Stomach (tissue), 9 donors: ENCODE results near the gene KATNAL2. TPM values are rescaled to one million over a fixed set of nuclear protein-coding genes. Genes with fewer than 3 reads are reported as not detected.

Source experiments
- DNase-seq, 2 donors: peaks; one replicate each; pipeline versions ENCODE4 v3.0.0 to v3.0.0-alpha.2; 2013 to 2019
- H3K27ac ChIP-seq, 5 donors: fragments of 200-600 bp in 4 of 5; sonication (generic) in 4 of 5; one replicate each; pipeline ENCODE4 v1.5.1; 2013 to 2019; ENCODE audit warnings: mild to moderate bottlenecking in 1 of 5, moderate library complexity in 1 of 5
- H3K27me3 ChIP-seq, 3 donors: fragments of 200-600 bp; sonication (generic); one replicate each; pipeline ENCODE4 v1.5.1; 2017 to 2019; ENCODE audit warnings: mixed run types in 1 of 3
- H3K36me3 ChIP-seq, 4 donors: fragments of 200-600 bp; sonication (generic); 1 replicate in 3 of 4; 2 replicates in 1 of 4; pipeline ENCODE4 v1.5.1; 2016 to 2019
- H3K4me1 ChIP-seq, 4 donors: fragments of 200-600 bp; sonication (generic); one replicate each; pipeline ENCODE4 v1.5.1; 2016 to 2019
- H3K4me3 ChIP-seq, 4 donors: fragments of 200-600 bp; sonication (generic) in 3 of 4; one replicate each; pipeline ENCODE4 v1.5.1; 2016 to 2019; ENCODE audit warnings: mild to moderate bottlenecking in 1 of 4
- H3K9me3 ChIP-seq, 4 donors: fragments of 200-600 bp; sonication (generic); one replicate each; pipeline ENCODE4 v1.5.1; 2016 to 2019
- EP300 ChIP-seq: sonication (generic); formaldehyde crosslinking; IDR thresholded peaks from one replicate; pipeline ENCODE4 v1.6.1; 2017; ENCODE audit warnings: antibody characterized with exemption
- POLR2A ChIP-seq, 4 donors: fragments of 450-650 bp; IDR thresholded peaks; one replicate each; pipeline ENCODE4 v1.6.1; 2016; ENCODE audit warnings: antibody characterized with exemption in 4 of 4, control low read depth in 2 of 4, mild to moderate bottlenecking in 1 of 4, moderate library complexity in 1 of 4
- POLR2AphosphoS5 ChIP-seq, 3 donors: sonication (generic); formaldehyde crosslinking; IDR thresholded peaks; one replicate each; pipeline ENCODE4 v1.6.1; 2016; ENCODE audit warnings: antibody characterized with exemption in 3 of 3
- WGBS, 5 donors: extraction: QIAGEN DNeasy Blood & Tissue Kit in 3 of 5; methylation state at CpG; one replicate each; pipeline versions ENCODE4 v1.1.5 to v1.1.7; 2013 to 2018; 5-methylcytosine and 5-hydroxymethylcytosine counted together
- intact Hi-C: fragments of 100-400 bp; cut with DNase I; formaldehyde crosslinking; loops from one replicate; pipeline ENCODE4 v1.15.1; 2023; ENCODE audit warnings: low total_unique reads
- polyA plus RNA-seq, 3 donors: library from polyadenylated mRNA; stranded (reverse); fragments of 200-250 nt; gene quantifications; one replicate each; pipeline ENCODE4 v1.2.3, GENCODE V29; 2013
- total RNA-seq, 5 donors: library from RNA; depleted of rRNA; stranded (reverse); fragments of >200 nt; gene quantifications; one replicate each; pipeline versions ENCODE4 v1.1.0 to v1.2.3, GENCODE V29; 2014 to 2016
- TF ChIP-seq, protein P1 (sequence below), 7 experiments: fragments of 450-650 bp in 4 of 7; fragments of 200-600 bp in 3 of 7; sonication (generic) in 3 of 7; IDR thresholded peaks; one replicate each; pipeline ENCODE4 v1.5.1; 2016 to 2019; ENCODE audit warnings: antibody characterized with exemption in 7 of 7, control low read depth in 2 of 7, mild to moderate bottlenecking in 1 of 7
- donor health status: healthy with polysubstance abuse.
- donor health status: Bipolar disorder and iron deficiency.
- donor health status: healthy.

Gene KATNAL2
- total and polyA plus RNA-seq, 8 donors = 0.43 to 39.1 (median 2.7) TPM; not detected in 1

DNA sequence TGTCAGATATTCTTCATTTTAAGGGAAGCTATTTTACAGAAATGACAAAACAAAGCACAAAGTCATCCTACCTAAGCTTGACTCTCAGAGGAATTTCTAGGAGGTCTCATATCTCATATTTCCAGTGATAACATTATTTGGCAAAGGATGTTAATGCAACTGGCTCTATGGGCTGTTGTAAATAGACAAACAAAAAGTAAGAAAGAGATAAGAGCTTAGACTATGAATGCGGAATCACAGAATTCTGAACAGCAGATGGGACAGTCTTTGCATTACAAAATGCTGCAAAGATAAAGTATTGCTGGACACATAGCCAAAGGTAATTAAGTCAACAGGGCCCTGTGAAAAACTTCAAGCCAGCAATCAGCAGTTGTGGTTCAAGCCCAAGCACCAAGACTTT is 24.0 kb upstream of the KATNAL2 start:
- WGBS, 5 donors = 28 to 82% (median 51%) methylated on average over 1 of the region's 1 CpG
- H3K36me3 ChIP-seq = peaks cover 0 to 25% (median 24%) of the 10 kb centered on the region in 4 donors
- H3K4me3 ChIP-seq = no peak overlapping the region
- no peak overlapping the region for H3K27ac ChIP-seq
- no peaks in the 10 kb centered on the region for H3K27me3 ChIP-seq
- TF ChIP-seq EP300 (no peak), POLR2A (IDR thresholded peaks at IDR 0.05) (no peak), POLR2AphosphoS5 (IDR thresholded peaks at IDR 0.05) (no peak)
- TF ChIP-seq, protein P1, sequence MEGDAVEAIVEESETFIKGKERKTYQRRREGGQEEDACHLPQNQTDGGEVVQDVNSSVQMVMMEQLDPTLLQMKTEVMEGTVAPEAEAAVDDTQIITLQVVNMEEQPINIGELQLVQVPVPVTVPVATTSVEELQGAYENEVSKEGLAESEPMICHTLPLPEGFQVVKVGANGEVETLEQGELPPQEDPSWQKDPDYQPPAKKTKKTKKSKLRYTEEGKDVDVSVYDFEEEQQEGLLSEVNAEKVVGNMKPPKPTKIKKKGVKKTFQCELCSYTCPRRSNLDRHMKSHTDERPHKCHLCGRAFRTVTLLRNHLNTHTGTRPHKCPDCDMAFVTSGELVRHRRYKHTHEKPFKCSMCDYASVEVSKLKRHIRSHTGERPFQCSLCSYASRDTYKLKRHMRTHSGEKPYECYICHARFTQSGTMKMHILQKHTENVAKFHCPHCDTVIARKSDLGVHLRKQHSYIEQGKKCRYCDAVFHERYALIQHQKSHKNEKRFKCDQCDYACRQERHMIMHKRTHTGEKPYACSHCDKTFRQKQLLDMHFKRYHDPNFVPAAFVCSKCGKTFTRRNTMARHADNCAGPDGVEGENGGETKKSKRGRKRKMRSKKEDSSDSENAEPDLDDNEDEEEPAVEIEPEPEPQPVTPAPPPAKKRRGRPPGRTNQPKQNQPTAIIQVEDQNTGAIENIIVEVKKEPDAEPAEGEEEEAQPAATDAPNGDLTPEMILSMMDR (IDR thresholded peaks at IDR 0.05) = no peak
- DNase-seq = no peak
- intact Hi-C loops = no loop called here
- H3K4me1 ChIP-seq = peaks cover 0 to 27% (median 6%) of the 10 kb centered on the region in 4 donors
- peaks cover 0 to 14% (median 9%) of the 10 kb centered on the region in 4 donors for H3K9me3 ChIP-seq

DNA sequence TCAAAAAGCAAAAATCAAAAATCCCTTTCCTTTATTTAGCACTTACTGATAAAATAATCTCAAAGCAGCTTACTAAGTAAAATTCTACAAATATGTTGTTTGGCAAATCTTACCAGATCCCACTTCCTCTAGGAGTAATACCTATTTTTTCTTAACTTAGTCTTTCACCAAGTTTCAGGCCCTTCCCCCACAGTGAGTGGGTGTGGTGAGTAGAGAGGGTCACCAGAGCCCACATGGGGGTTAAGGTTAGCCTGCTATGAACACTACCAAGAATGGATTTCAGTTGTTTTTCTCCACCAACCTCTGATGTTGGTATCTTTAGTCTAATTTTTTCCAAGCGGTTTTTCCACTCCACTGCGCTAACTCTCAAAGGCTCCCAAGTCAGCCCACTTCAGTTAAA is 23.3 kb upstream of the KATNAL2 start:
- no peak overlapping the region for H3K4me3 ChIP-seq
- no peak for TF ChIP-seq POLR2A (IDR thresholded peaks at IDR 0.05)
- no peak for DNase-seq
- intact Hi-C loops = no loop called here
- peaks cover 0 to 32% (median 7%) of the 10 kb centered on the region in 4 donors for H3K4me1 ChIP-seq
- WGBS, 5 donors = 94 to 99% (median 97%) methylated on average over 2 of the region's 2 CpGs
- no peak overlapping the region for H3K27ac ChIP-seq
- H3K9me3 ChIP-seq = peaks cover 0 to 6% (median 2%) of the 10 kb centered on the region in 4 donors
- no peaks in the 10 kb centered on the region for H3K27me3 ChIP-seq
- peaks cover 0 to 18% (median 17%) of the 10 kb centered on the region in 4 donors for H3K36me3 ChIP-seq

DNA sequence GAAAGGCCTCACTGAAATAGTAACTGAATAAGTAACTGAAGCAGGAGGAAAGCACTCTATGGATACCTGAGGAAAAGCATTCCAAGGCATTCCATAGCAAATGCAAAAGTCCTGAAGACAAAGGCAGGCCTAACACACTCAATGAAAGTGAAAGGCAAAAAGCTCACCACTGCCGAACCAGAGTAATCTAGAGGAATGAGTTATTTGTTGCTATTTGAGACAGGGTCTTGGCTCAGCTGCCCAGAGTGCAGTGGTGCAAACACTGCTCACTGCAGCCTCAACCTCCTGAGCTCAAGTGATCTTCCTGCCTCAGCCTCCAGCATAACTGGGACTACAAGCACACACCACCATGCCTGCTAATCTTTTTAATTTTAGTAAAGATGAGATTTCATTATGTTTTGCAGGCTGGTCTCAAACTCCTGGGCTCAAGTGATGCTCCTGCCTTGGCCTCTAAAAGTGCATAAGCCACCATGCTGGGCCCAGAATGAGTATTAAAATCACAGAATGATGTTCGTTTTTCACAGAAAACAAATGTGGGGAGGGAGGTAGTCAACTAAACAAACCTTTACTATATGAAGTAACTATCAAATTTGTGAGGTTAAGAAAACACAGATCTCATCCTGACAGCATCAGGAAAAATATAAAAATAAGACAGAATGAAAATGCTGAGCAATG is 18.0 kb upstream of the KATNAL2 start:
- TF ChIP-seq POLR2AphosphoS5 (IDR thresholded peaks at IDR 0.05) (no peak), POLR2A (IDR thresholded peaks at IDR 0.05) (no peak), EP300 (no peak)
- TF ChIP-seq, protein P1 (IDR thresholded peaks at IDR 0.05) = no peak
- intact Hi-C loops = no loop called here
- DNase-seq = no peak

DNA sequence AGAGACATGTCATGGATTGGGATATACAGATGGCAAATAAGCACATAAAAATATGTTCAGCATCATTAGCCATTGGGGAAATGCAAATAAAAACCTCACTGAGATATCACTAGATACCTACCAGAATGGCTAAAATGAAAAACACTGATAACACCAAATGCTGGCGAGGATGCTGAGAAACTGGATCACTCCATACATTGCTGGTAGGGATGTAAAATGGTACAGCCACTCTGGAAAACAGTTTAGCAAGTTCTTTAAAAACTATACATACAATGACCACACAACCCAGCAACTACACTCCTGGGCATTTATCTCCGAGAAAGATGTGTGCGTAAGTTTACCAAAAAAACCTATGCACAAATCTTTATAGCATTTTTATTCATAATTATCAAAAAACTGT is 14.0 kb upstream of the KATNAL2 start:
- H3K27ac ChIP-seq = no peak overlapping the region
- H3K9me3 ChIP-seq = no peaks in the 10 kb centered on the region
- intact Hi-C loops = no loop called here
- peaks cover 0 to 7% (median 5%) of the 10 kb centered on the region in 4 donors for H3K36me3 ChIP-seq
- H3K4me3 ChIP-seq = no peak overlapping the region
- no peak for DNase-seq
- peaks cover 0 to 10% (median 3%) of the 10 kb centered on the region in 4 donors for H3K4me1 ChIP-seq
- 95 to 100% (median 98%) methylated on average over 3 of the region's 3 CpGs for WGBS, 5 donors
- H3K27me3 ChIP-seq = no peaks in the 10 kb centered on the region
- TF ChIP-seq POLR2A (IDR thresholded peaks at IDR 0.05) (no peak), EP300 (no peak), POLR2AphosphoS5 (IDR thresholded peaks at IDR 0.05) (no peak)
- TF ChIP-seq, protein P1 (IDR thresholded peaks at IDR 0.05) = no peak

More for the DNA sequence above, 18.0 kb upstream of the KATNAL2 start:
- Histone ChIP-seq H3K9me3 (no peaks in the 10 kb centered on the region), H3K36me3 (peaks cover 0 to 7% (median 5%) of the 10 kb centered on the region in 4 donors), H3K27ac (no peak overlapping the region), H3K27me3 (no peaks in the 10 kb centered on the region), H3K4me1 (peaks cover 0 to 10% (median 3%) of the 10 kb centered on the region in 4 donors), H3K4me3 (no peak overlapping the region)
- WGBS, 5 donors = 53 to 65% (median 54%) methylated on average over 2 of the region's 2 CpGs

DNA sequence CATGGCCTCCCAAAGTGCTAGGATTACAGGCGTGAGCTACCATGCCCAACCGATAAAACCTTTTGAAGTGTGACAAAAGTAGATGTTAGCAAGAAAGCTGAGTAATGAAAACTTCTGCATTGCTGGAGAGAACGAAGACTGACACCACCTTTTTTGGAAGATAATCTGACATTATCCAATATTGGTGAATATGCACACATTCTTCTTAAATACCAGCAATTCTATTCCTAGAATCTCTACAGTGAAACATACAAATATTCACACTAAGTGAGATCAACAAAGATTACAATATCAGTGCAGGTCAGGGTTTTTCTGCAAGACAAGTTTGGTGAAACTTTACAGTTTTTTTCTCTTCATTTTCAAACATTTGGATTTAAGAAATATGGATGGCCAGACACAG is 7.9 kb upstream of the KATNAL2 start:
- 89 to 97% (median 93%) methylated on average over 3 of the region's 3 CpGs for WGBS, 5 donors
- intact Hi-C loops = no loop called here

More for the DNA sequence above, 7.9 kb upstream of the KATNAL2 start:
- TF ChIP-seq, protein P1 (IDR thresholded peaks at IDR 0.05) = no peak
- TF ChIP-seq POLR2A (IDR thresholded peaks at IDR 0.05) (no peak), EP300 (no peak)
- Histone ChIP-seq H3K4me1 (peaks cover 0 to 15% (median 4%) of the 10 kb centered on the region in 4 donors), H3K9me3 (no peaks in the 10 kb centered on the region), H3K36me3 (no peaks in the 10 kb centered on the region), H3K4me3 (no peak overlapping the region), H3K27ac (no peak overlapping the region), H3K27me3 (no peaks in the 10 kb centered on the region)
- DNase-seq = no peak
